Keratinocyte (primary cell): ENCODE results near the gene GNB1. TPM values are rescaled to one million over a fixed set of nuclear protein-coding genes. Genes with fewer than 3 reads are reported as not detected.

Source experiments
- DNase-seq: peaks from one replicate; pipeline ENCODE4 v3.0.0-alpha.2; 2011; ENCODE audit warnings: low read depth, missing footprints, low spot score
- FAIRE-seq: peaks from 2 replicates; lab custom pipeline; 2011; peaks lifted over from hg19 to GRCh38; lab: Jason Lieb, UNC
- H2AFZ ChIP-seq: 2 replicates; pipeline ENCODE4 v1.6.0; 2012; ENCODE audit warnings: low read length, control low read depth, inconsistent platforms; ENCODE audit not compliant: control insufficient read depth
- H3K27ac ChIP-seq: 2 replicates; pipeline ENCODE4 v1.5.1; 2011; ENCODE audit warnings: low read length; ENCODE audit not compliant: control insufficient read depth, insufficient read depth
- H3K27me3 ChIP-seq: 3 replicates; pipeline ENCODE4 v1.6.0; 2011; ENCODE audit warnings: low read length; ENCODE audit not compliant: control insufficient read depth, insufficient read depth; ENCODE audit errors: extremely low read depth
- H3K36me3 ChIP-seq, 2 experiments: 2 replicates in 1 of 2; 3 replicates in 1 of 2; pipeline ENCODE4 v1.5.1; 2011; ENCODE audit warnings: low read length in 2 of 2, mild to moderate bottlenecking in 1 of 2; ENCODE audit not compliant: control insufficient read depth in 2 of 2, insufficient read depth in 2 of 2; ENCODE audit errors: extremely low read depth in 1 of 2
- H3K4me1 ChIP-seq: 3 replicates; pipeline ENCODE4 v1.5.1; 2011; ENCODE audit warnings: low read length; ENCODE audit not compliant: control insufficient read depth, insufficient read depth; ENCODE audit errors: extremely low read depth
- H3K4me2 ChIP-seq: 3 replicates; pipeline ENCODE4 v1.6.0; 2011; ENCODE audit warnings: low read depth, low read length; ENCODE audit not compliant: control insufficient read depth, insufficient read depth; ENCODE audit errors: extremely low read depth
- H3K4me3 ChIP-seq, 3 experiments: fragments of 200-600 bp in 1 of 3; sonication (generic) in 1 of 3; 2 replicates in 2 of 3; 3 replicates in 1 of 3; pipeline ENCODE4 v1.5.1; 2011 to 2016; ENCODE audit warnings: low read length in 3 of 3, mild to moderate bottlenecking in 3 of 3, control low read depth in 2 of 3, inconsistent platforms in 1 of 3, low read depth in 1 of 3, mixed read lengths in 1 of 3, mixed run types in 1 of 3, moderate library complexity in 1 of 3; ENCODE audit not compliant: control insufficient read depth in 2 of 3, insufficient read depth in 2 of 3; ENCODE audit errors: extremely low read depth in 1 of 3
- H3K79me2 ChIP-seq: 2 replicates; pipeline ENCODE4 v1.6.0; 2012; ENCODE audit warnings: low read length; ENCODE audit not compliant: control insufficient read depth, insufficient read depth
- H3K9ac ChIP-seq: 3 replicates; pipeline ENCODE4 v1.6.0; 2011; ENCODE audit warnings: low read length; ENCODE audit not compliant: control insufficient read depth, insufficient read depth; ENCODE audit errors: extremely low read depth
- H3K9me1 ChIP-seq: 3 replicates; pipeline ENCODE4 v1.6.0; 2011; ENCODE audit warnings: low read length; ENCODE audit not compliant: control insufficient read depth, insufficient read depth; ENCODE audit errors: extremely low read depth
- H3K9me3 ChIP-seq: 2 replicates; pipeline ENCODE4 v1.5.1; 2012; ENCODE audit warnings: low read depth, low read length; ENCODE audit not compliant: control insufficient read depth
- H4K20me1 ChIP-seq: 3 replicates; pipeline ENCODE4 v1.6.0; 2011; ENCODE audit warnings: low read length; ENCODE audit not compliant: control insufficient read depth, insufficient read depth; ENCODE audit errors: extremely low read depth
- EZH2 ChIP-seq: IDR thresholded peaks from one replicate; pipeline ENCODE4 v1.6.1; 2012; ENCODE audit warnings: inconsistent platforms, mild to moderate bottlenecking, low read length, moderate library complexity
- dilution Hi-C: fragments of 300-500 bp; cut with MboI; formaldehyde crosslinking; loops from one replicate; pipeline ENCODE4 v1.7.0; 2020; ENCODE audit warnings: low sequenced_read_pairs; ENCODE audit not compliant: extremely low pct_ligation_motif_present
- polyA plus RNA-seq, 5 experiments: library from polyadenylated mRNA; depleted of rRNA in 3 of 5; stranded (reverse) in 3 of 5; stranded (forward) in 1 of 5; unstranded in 1 of 5; fragments of >200 nt; gene quantifications; 1 replicate in 1 of 5; 2 replicates in 3 of 5; 3 replicates in 1 of 5; pipeline versions ENCODE4 v1.2.1 to v1.2.3, GENCODE V29; 2011 to 2012; ENCODE audit warnings: missing spikeins in 2 of 5, low read depth in 1 of 5, low replicate concordance in 1 of 5
- TF ChIP-seq, protein P1 (sequence below), 3 experiments: IDR thresholded peaks in 1 of 3; conservative IDR thresholded peaks in 1 of 3; optimal IDR thresholded peaks in 1 of 3; 2 replicates in 2 of 3; 3 replicates in 1 of 3; pipeline versions ENCODE3 to v1.5.1; 2011; ENCODE audit warnings: low read length in 3 of 3, mild to moderate bottlenecking in 3 of 3, moderate library complexity in 2 of 3, control low read depth in 1 of 3, inconsistent platforms in 1 of 3; ENCODE audit not compliant: insufficient read depth in 2 of 3; ENCODE audit errors: extremely low read depth in 1 of 3

The GNB1 gene
- polyA plus RNA-seq, 1 donor (not counting 4 experiments of a cell fraction or from before 2014, with no cell fraction given), result 364 TPM

DNA sequence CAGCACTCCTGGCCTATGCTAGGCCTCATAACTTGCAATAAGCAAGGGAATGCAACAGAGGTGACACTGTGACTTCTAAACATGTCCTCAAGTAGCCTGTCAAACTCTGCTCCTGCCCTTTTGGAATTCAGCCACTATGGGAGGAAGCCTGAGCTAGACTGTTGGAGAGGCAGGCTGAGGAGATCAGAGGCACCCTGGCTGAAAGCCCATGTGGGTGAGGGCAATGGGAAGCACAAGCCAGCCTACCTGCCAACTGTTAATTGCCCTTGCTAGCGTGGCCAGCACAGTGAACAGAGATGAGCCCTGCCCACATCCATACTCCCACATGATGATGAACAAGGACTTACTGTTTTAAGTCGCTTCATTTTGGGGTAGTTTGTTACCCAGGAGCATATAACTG lies 17.7 kb downstream of the GNB1 start:
- TF ChIP-seq, protein P1, sequence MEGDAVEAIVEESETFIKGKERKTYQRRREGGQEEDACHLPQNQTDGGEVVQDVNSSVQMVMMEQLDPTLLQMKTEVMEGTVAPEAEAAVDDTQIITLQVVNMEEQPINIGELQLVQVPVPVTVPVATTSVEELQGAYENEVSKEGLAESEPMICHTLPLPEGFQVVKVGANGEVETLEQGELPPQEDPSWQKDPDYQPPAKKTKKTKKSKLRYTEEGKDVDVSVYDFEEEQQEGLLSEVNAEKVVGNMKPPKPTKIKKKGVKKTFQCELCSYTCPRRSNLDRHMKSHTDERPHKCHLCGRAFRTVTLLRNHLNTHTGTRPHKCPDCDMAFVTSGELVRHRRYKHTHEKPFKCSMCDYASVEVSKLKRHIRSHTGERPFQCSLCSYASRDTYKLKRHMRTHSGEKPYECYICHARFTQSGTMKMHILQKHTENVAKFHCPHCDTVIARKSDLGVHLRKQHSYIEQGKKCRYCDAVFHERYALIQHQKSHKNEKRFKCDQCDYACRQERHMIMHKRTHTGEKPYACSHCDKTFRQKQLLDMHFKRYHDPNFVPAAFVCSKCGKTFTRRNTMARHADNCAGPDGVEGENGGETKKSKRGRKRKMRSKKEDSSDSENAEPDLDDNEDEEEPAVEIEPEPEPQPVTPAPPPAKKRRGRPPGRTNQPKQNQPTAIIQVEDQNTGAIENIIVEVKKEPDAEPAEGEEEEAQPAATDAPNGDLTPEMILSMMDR (optimal IDR thresholded peaks at IDR 0.05 in 1 of 3, IDR thresholded peaks at IDR 0.05 in 1 of 3, conservative IDR thresholded peaks at IDR 0.05 in 1 of 3; ENCODE audit: extremely low read depth in 1 of 3, insufficient read depth in 2 of 3, low read length in 3 of 3), result no peak
- no peak for TF ChIP-seq EZH2
- FAIRE-seq (no peak), DNase-seq (no peak)
- H3K9ac ChIP-seq, result no peak overlapping the region
- peaks cover 99% of the 10 kb centered on the region for H3K79me2 ChIP-seq
- no peaks in the 10 kb centered on the region for H3K9me3 ChIP-seq
- no peak overlapping the region for H3K4me2 ChIP-seq
- no peak overlapping the region for H3K4me3 ChIP-seq
- H3K4me1 ChIP-seq, result no peaks in the 10 kb centered on the region
- peaks cover 25 to 33% of the 10 kb centered on the region in 2 experiments for H3K36me3 ChIP-seq
- H3K9me1 ChIP-seq, result peaks cover 3% of the 10 kb centered on the region
- H3K27ac ChIP-seq, result no peak overlapping the region
- peaks cover 74% of the 10 kb centered on the region for H4K20me1 ChIP-seq
- no peak overlapping the region for H2AFZ ChIP-seq
- H3K27me3 ChIP-seq, result no peaks in the 10 kb centered on the region
- dilution Hi-C loops, result no loop called here

DNA sequence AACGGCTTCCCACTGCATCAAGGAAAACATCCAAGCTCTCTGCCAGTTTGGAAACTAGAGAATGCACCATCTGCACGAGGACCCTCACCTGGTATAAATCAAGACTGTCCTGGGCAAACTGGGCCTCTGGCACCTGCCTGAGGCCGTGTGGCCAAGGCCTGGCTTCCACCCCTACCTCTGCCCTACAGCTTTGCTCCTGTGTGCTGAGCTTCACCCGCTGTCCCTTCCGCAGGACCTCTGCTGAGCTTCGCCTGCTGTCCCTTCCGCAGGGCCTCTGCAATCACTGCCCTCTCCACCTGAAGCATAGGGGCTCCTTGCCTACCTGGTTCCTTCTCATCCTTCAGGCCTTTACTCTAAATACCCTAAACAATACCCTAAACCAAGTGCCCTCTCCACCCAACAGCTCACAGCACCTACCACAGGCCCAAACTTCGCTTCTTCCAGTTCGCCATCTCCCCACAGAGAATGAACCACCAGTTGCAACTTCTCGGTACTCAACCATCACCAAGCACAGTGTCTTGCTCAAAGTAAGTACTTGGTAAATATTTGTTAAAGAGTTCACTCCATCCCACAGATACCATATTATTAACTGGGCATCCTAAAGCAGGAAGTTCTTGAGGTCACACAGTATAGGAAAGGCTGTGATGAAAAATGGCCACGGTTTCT lies 18.4 kb downstream of the GNB1 start:
- H3K9ac ChIP-seq, result no peak overlapping the region
- FAIRE-seq, result no peak
- H3K79me2 ChIP-seq, result peaks cover 99% of the 10 kb centered on the region
- no peak overlapping the region for H3K4me3 ChIP-seq
- dilution Hi-C loops, result no loop called here
- no peak for DNase-seq
- H4K20me1 ChIP-seq, result peaks cover 70% of the 10 kb centered on the region
- H3K27ac ChIP-seq, result no peak overlapping the region
- peaks cover 25 to 33% of the 10 kb centered on the region in 2 experiments for H3K36me3 ChIP-seq
- peaks cover 3% of the 10 kb centered on the region for H3K9me1 ChIP-seq
- H3K9me3 ChIP-seq, result no peaks in the 10 kb centered on the region
- TF ChIP-seq EZH2, result no peak
- TF ChIP-seq, protein P1 (optimal IDR thresholded peaks at IDR 0.05 in 1 of 3, IDR thresholded peaks at IDR 0.05 in 1 of 3, conservative IDR thresholded peaks at IDR 0.05 in 1 of 3; ENCODE audit: extremely low read depth in 1 of 3, insufficient read depth in 2 of 3, low read length in 3 of 3), result no peak
- no peak overlapping the region for H2AFZ ChIP-seq
- H3K4me2 ChIP-seq, result no peak overlapping the region
- H3K4me1 ChIP-seq, result no peaks in the 10 kb centered on the region
- no peaks in the 10 kb centered on the region for H3K27me3 ChIP-seq
